Left lobe of liver (tissue), 2 donors: ENCODE measurements around the gene DYNLRB1. TPM values are rescaled to one million over a fixed set of nuclear protein-coding genes. Genes with fewer than 3 reads are reported as not detected.
"Not testable (repeated sequence)": the region's sequence is repeated elsewhere in the genome, so short reads cannot be mapped to it uniquely, and the experiment has no call there.

Source experiments
- ATAC-seq: fragments of 200-7000 bp; cut with Tn5 transposase; one replicate; pipeline ENCODE4 v1.9.1; 2020; ENCODE audit warnings: mild to moderate bottlenecking, moderate library complexity
- DNase-seq: peaks from one replicate; pipeline ENCODE4 v3.0.0-alpha.2; 2020; ENCODE audit warnings: low spot score
- total RNA-seq: library from RNA; stranded (reverse); gene quantifications from one replicate; pipeline ENCODE4 v1.2.1, GENCODE V29; 2021
- donor health status: DM: no; HTN: no; CAD: no; lungs with moderate emphysema.
- donor health status: DM: no; HTN: yes; CAD: no.

Gene DYNLRB1
- total RNA-seq: 34.6 TPM

GRCh38 chr20:34516247-34517113 lies at the start of gene DYNLRB1:
TSS of gene DYNLRB1 (plus strand) at chr20:34516422. CDS start at chr20:34516459, 37 bp downstream.
- DNase-seq: peak; percentile 98
- peak; percentile 85 for ATAC-seq

- DNase-seq (no peak), ATAC-seq (peak; percentile 20)
These were observed 47.3 kb upstream of the DYNLRB1 start for GRCh38 chr20:34468951-34469350.

- ATAC-seq: no peak
- DNase-seq: no peak
These were observed 43.8 kb upstream of the DYNLRB1 start for GRCh38 chr20:34472246-34472925.

- ATAC-seq (peak; percentile 41), DNase-seq (no peak)
These were observed 42.8 kb upstream of the DYNLRB1 start for GRCh38 chr20:34473262-34473883.

- DNase-seq: peak; percentile 67
- ATAC-seq: peak; percentile 98
These were observed 40.1 kb upstream of the DYNLRB1 start for GRCh38 chr20:34475979-34476736.

- ATAC-seq: no peak
These were observed 36.6 kb upstream of the DYNLRB1 start for GRCh38 chr20:34479627-34480026.

GRCh38 chr20:34482154-34482553 lies 34.1 kb upstream of the DYNLRB1 start:
- ATAC-seq, DNase-seq: not testable (repeated sequence)

More at GRCh38 chr20:34479627-34480026, 36.6 kb upstream of the DYNLRB1 start:
- no peak for DNase-seq

- not testable (repeated sequence) for ATAC-seq, DNase-seq
These were observed 32.5 kb upstream of the DYNLRB1 start for GRCh38 chr20:34483585-34484220.

- ATAC-seq (no peak), DNase-seq (no peak)
These were observed 31.1 kb upstream of the DYNLRB1 start for GRCh38 chr20:34485068-34485634.

GRCh38 chr20:34491226-34491931 lies 24.8 kb upstream of the DYNLRB1 start:
- DNase-seq (no peak), ATAC-seq (no peak)

- ATAC-seq (no peak), DNase-seq (no peak)
These were observed 24.2 kb upstream of the DYNLRB1 start for GRCh38 chr20:34491932-34492509.

- peak; percentile 15 for ATAC-seq
- DNase-seq: no peak
These were observed 22.6 kb upstream of the DYNLRB1 start for GRCh38 chr20:34493646-34494045.

GRCh38 chr20:34495307-34495706 lies 20.9 kb upstream of the DYNLRB1 start:
- peak; percentile 83 for ATAC-seq
- DNase-seq: no peak

GRCh38 chr20:34495916-34496315 lies 20.3 kb upstream of the DYNLRB1 start:
- no peak for ATAC-seq
- no peak for DNase-seq

- ATAC-seq, DNase-seq: not testable (repeated sequence)
These were observed 18.6 kb upstream of the DYNLRB1 start for GRCh38 chr20:34497596-34497995.

- ATAC-seq (no peak), DNase-seq (no peak)
These were observed 15.4 kb upstream of the DYNLRB1 start for GRCh38 chr20:34500823-34501222.

- peak; percentile 17 for ATAC-seq
- no peak for DNase-seq
These were observed 9.7 kb upstream of the DYNLRB1 start for GRCh38 chr20:34506480-34506879.

GRCh38 chr20:34507702-34508413 lies 8.4 kb upstream of the DYNLRB1 start:
- DNase-seq (no peak), ATAC-seq (no peak)
